Cardiac fibroblast (primary cell): ENCODE measurements around the gene ADAM15.

Experiments used
- DNase-seq, 2 donors: peaks; one replicate each; pipeline versions ENCODE4 v3.0.0 to v3.0.0-alpha.2; 2010; ENCODE audit warnings: low read depth in 2 of 2
- H3K4me3 ChIP-seq, 2 donors: replicated peaks in 1 of 2; 1 replicate in 1 of 2; 2 replicates in 1 of 2; pipeline ENCODE4 v1.5.1; 2011; ENCODE audit warnings: low read depth in 2 of 2, low read length in 2 of 2, mild to moderate bottlenecking in 2 of 2, moderate library complexity in 1 of 2
- TF ChIP-seq, protein P1 (sequence below): IDR thresholded peaks from one replicate; pipeline ENCODE4 v1.5.1; 2011; ENCODE audit warnings: low read depth, mild to moderate bottlenecking, low read length, inconsistent platforms

The ADAM15 gene

DNA sequence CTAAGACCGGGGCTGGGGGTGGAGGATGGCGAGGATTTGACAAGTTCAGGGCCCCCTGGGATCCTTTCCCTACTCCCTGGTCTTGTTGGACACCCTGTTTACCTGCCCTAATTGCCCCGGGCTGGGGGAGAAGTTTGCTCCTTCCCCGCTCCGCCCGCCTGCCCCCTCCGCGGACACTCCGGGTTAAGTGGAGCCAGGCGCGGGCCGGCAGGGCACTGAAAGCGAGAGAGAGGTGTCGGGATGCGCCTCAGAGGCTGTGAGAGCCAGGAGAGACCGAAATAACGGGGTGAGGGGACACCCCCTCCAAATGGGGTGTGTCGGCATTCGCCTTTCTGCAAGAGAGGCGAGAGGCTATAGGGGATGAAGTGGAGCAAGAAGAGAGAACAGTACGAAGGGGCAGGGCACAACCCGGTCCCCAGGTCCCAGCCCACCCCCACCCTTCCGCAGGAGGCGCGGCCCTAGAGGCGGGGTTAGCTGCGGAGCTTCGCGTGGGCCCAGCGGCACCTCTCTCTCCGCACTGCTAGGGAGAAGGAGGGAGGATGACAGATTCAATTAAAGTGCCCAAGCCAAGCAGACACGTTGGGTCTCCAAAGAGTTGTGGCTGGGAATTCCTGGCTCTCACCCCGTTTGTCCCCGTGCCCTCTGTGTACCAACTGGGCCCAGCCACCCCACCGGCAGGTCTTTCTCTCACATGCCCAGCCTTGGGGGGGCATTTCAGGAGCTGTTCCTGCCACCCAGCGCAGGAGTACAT lies 31.4 kb downstream of the ADAM15 start:
- no peak for DNase-seq
- TF ChIP-seq, protein P1, sequence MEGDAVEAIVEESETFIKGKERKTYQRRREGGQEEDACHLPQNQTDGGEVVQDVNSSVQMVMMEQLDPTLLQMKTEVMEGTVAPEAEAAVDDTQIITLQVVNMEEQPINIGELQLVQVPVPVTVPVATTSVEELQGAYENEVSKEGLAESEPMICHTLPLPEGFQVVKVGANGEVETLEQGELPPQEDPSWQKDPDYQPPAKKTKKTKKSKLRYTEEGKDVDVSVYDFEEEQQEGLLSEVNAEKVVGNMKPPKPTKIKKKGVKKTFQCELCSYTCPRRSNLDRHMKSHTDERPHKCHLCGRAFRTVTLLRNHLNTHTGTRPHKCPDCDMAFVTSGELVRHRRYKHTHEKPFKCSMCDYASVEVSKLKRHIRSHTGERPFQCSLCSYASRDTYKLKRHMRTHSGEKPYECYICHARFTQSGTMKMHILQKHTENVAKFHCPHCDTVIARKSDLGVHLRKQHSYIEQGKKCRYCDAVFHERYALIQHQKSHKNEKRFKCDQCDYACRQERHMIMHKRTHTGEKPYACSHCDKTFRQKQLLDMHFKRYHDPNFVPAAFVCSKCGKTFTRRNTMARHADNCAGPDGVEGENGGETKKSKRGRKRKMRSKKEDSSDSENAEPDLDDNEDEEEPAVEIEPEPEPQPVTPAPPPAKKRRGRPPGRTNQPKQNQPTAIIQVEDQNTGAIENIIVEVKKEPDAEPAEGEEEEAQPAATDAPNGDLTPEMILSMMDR, result no peak
- no peak overlapping the region for H3K4me3 ChIP-seq

GRCh38 chr1:155083052-155083541 lies 32.0 kb downstream of the ADAM15 start:
- TF ChIP-seq, protein P1, result no peak
- no peak for DNase-seq
- H3K4me3 ChIP-seq, result no peak overlapping the region

- peak overlapping the region; percentile 69 to 79 for H3K4me3 ChIP-seq
- DNase-seq, result peak; percentile 50 to 53
- TF ChIP-seq, protein P1, result peak; percentile 35
These were observed 33.0 kb downstream of the ADAM15 start for GRCh38 chr1:155083865-155084721.

GRCh38 chr1:155084722-155085503 lies 33.8 kb downstream of the ADAM15 start:
- TF ChIP-seq, protein P1, result peak; percentile 92
- H3K4me3 ChIP-seq, result peak overlapping the region; percentile 69 to 79

GRCh38 chr1:155085504-155086127 lies 34.5 kb downstream of the ADAM15 start:
- H3K4me3 ChIP-seq, result peak overlapping the region; percentile 69 to 79
- TF ChIP-seq, protein P1, result no peak
- DNase-seq, result peak; percentile 25 to 57

More at GRCh38 chr1:155084722-155085503, 33.8 kb downstream of the ADAM15 start:
- DNase-seq, result peak; percentile 95 to 96
